ENCODE data around the gene RNF2.

RNF2 gene

DNA sequence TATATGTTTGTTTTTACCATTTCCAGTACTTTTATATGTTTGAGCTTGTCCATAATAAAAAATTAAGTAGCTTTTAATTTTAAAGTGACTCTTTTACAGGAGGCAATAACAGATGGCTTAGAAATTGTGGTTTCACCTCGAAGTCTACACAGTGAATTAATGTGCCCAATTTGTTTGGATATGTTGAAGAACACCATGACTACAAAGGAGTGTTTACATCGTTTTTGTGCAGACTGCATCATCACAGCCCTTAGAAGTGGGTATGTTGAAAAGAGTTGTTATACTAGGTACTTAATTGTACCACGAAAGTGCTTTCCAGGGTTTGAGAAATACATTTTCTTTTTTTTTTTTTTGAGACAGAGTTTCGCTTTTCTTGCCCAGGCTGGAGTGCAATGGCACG is 46.1 kb downstream of the RNF2 start:
- DNase-seq (ENCODE audit: low read depth, low spot score), result no peak

DNA sequence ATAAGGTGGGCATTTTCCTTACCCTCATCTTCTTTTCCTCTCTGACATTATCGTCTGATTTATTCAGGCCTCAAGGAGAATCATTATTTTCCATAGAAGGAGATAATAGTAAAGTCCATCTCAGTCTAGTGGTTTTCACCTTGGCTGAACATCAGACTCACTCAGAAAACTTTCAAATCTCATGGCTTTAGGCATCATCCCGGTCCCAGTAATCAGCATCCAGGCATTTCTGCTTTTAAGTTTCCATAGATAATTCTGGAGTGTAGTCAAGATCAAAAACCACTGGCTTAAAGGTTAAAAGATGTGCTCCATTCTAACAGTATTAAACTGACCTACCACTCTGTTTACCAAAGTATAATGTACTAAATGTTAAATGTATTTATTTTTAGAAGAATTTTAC is 49.4 kb downstream of the RNF2 start:
- no peak for DNase-seq (ENCODE audit: low read depth, low spot score)

- DNase-seq (ENCODE audit: low read depth, low spot score), result no peak
These were observed 51.2 kb downstream of the RNF2 start for GRCh38 chr1:185096531-185096930.

- DNase-seq (ENCODE audit: low read depth, low spot score), result no peak
These were observed 58.7 kb downstream of the RNF2 start for GRCh38 chr1:185104083-185104482.

DNA sequence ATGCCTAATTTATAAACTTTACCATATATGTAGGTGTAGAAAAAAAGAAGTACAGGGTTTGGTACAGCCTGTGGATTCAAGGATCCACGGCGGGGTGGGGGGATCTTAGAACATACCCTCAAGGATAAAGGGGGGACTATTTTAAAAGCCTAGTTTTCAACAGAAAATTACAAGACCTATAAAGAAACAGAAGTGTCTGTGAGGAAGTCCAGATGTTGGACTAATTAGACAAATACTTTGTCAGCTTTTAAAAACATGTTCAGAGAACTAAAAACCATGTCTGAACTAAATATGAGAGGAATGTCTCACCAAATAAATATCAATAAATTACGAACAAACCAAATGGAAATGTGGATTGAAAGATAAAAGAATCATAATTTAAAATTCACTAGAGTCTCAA is 59.8 kb downstream of the RNF2 start:
- no peak for DNase-seq (ENCODE audit: low read depth, low spot score)

- DNase-seq (ENCODE audit: low read depth, low spot score), result no peak
These were observed 63.0 kb downstream of the RNF2 start for GRCh38 chr1:185108321-185108720.

- no peak for DNase-seq (ENCODE audit: low read depth, low spot score)
These were observed 64.8 kb downstream of the RNF2 start for GRCh38 chr1:185110145-185110544.

DNA sequence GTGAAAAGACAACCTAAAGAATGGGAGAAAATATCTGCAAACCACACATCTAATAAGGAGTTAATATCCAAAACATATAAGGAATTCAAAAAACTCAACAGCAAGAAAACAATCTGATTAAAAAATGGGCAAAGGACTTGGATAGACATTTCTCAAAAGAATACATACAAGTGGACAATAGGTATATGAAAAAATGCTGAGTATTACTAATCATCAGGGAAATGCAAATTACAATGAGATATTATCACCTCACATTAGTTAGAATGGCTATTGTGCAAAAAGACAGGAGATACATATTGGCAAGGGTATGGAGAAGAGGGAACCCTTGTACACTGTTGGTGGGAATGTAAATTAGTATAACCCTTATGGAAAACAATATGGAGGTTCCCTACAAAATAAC is 66.5 kb downstream of the RNF2 start:
- DNase-seq (ENCODE audit: low read depth, low spot score), result no peak

- no peak for DNase-seq (ENCODE audit: low read depth, low spot score)
These were observed 67.0 kb downstream of the RNF2 start for GRCh38 chr1:185112356-185112755.

DNA sequence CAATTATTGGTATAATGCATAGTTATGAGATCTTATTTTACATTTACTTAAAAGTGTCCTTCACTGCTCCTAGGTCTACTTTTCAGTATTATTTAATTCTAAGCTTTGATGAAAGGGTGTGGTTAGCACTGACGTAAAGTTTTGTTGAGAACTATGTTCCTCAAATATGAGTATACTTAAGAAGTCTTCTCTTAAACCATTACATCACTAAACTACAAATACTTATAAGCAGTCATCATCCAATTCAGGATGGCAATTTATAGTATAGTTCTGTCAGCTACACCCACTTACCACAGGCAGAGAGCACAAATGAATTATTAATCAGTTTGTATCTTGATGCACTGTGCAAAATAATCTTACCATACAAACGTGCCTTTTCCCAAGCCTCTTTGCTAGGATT is 84.3 kb downstream of the RNF2 start:
- no peak for DNase-seq (ENCODE audit: low read depth, low spot score)

DNA sequence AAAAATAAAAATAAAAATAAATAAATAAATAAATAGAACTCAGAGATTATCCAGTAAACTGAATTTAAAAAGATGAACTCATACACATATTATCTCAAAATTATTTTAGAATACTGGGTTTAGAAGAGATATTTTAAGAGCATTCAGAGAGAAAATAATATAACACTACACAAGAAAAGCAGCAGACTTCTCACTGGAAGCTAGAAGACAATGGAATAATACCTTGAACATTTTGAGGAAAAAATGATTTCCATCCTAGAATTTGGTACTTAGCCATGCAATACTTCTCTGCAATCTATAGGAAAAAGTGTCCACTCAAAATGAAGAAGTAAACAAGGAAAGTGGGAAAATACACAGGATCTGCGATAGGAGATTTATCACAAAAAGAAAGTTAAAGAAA is 87.2 kb downstream of the RNF2 start:
- no peak for DNase-seq (ENCODE audit: low read depth, low spot score)

GRCh38 chr1:185137896-185138545 is 92.7 kb downstream of the RNF2 start:
- DNase-seq (ENCODE audit: low read depth, low spot score), result no peak

GRCh38 chr1:185139246-185139645 is 93.9 kb downstream of the RNF2 start:
- DNase-seq (ENCODE audit: low read depth, low spot score), result no peak

GRCh38 chr1:185144233-185144632 is 98.9 kb downstream of the RNF2 start:
- no peak for DNase-seq (ENCODE audit: low read depth, low spot score)

DNA sequence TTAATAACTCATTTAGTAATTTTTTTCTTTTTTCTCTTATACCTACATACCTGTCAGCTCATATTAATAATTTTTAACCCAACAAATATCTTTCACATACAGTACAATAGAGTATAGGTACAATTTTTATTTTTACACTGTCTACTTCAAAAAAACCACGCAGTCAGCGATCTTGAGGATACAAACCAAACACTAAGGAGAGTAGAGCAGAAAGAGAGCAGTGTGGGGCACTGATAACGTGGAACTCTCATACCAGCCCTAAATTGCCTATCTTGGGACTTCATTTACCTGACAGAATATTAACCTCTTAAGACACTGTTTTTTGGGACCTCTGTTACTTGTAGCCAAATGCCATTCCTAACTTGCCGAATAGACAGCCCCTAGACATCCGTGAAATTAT is 105.9 kb downstream of the RNF2 start:
- DNase-seq (ENCODE audit: low read depth, low spot score), result no peak
